NCI-H748 (cell line): ENCODE data around the gene C16orf78.
A peak's percentile ranks its signal among the peaks of the same experiment; 100 is the strongest.

ENCODE experiments used
- DNase-seq: peaks from one replicate; lab custom pipeline; 2025; ENCODE audit not compliant: unreplicated experiment; lab: John Stamatoyannopoulos, UW

The C16orf78 gene

DNA sequence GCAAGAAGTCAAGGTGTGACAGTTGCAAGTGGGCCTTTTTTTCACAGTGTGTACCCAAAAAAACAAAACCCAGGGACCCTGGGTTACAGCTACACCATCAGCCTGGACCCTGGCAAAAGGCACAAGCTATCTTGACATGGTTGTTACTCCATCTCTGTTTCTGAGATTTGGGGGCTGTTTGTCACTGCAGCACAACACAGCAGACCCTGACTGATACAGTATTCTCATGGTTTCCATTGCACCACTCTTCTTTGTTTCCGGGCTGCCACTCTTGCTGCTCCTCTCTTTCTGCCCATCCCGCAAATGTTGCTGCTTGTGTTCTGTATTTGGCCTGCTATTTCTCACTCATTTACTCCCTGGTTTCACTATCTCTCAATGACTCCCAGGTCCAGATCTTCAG lies 55.2 kb downstream of the C16orf78 start:
- DNase-seq, result no peak

- DNase-seq, result no peak
Measured at GRCh38 chr16:49431040-49431439, 57.4 kb downstream of the C16orf78 start.

- no peak for DNase-seq
Measured at GRCh38 chr16:49431591-49432290, 58.1 kb downstream of the C16orf78 start.

DNA sequence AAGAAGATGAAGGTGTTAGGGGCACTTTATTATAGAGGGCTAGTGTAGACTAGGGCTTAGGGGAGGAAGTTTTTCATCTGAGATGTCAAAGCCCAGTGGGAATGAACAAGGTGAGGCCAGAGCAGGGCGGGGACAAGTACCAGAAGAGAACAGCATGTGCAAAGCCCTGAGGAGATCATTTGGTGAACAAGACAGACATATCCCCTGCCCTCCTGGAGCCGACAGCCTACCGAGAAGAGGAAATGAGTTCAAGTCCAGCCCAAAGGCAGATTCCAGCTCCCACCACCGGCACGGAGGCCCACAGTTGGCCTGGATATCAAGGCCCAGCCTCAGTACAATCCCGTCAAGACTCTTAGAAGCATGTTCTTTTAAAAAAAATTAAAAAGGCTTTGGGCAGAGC lies 61.1 kb downstream of the C16orf78 start:
- no peak for DNase-seq

GRCh38 chr16:49436181-49436580 lies 62.6 kb downstream of the C16orf78 start:
- no peak for DNase-seq

DNA sequence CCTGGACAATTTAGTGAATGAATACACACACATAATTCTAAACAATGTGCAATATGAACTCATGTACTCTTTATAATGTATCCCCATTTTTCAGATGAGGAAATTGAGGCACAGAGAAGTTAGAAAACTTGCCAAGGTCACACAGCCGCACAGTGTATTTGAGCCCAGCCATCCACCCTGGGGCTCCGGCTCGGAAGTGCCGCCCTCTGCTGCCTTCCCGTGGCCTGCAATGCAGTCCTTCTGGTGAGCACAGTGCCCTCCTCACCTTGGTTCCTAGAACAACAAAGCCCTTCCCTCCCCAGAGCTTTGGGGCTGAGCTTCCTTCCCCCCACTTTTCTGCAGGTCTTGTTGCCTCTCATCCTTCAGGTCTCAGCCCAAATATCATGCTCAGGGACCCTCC lies 63.7 kb downstream of the C16orf78 start:
- no peak for DNase-seq

DNA sequence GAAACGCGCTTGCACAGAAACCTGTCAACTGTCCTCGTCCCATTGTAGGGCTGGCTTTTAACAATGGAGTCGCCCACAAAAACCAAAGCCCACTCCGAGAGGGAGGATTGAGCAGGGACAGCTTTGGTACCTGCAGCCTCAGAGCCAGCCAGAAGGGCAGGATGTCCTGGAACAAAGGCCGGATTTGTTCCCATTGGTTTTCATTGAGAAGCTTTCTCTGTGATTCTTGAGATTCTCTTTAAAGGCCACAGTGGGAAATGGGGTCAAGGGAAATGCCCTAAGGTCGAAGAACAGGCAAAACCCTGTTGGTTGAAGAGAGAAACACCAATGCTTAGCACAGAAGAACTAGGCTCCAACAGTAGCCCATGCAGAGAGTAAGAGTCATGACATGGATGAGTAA lies 65.4 kb downstream of the C16orf78 start:
- DNase-seq, result no peak

GRCh38 chr16:49439676-49440075 lies 66.1 kb downstream of the C16orf78 start:
- DNase-seq, result no peak

DNA sequence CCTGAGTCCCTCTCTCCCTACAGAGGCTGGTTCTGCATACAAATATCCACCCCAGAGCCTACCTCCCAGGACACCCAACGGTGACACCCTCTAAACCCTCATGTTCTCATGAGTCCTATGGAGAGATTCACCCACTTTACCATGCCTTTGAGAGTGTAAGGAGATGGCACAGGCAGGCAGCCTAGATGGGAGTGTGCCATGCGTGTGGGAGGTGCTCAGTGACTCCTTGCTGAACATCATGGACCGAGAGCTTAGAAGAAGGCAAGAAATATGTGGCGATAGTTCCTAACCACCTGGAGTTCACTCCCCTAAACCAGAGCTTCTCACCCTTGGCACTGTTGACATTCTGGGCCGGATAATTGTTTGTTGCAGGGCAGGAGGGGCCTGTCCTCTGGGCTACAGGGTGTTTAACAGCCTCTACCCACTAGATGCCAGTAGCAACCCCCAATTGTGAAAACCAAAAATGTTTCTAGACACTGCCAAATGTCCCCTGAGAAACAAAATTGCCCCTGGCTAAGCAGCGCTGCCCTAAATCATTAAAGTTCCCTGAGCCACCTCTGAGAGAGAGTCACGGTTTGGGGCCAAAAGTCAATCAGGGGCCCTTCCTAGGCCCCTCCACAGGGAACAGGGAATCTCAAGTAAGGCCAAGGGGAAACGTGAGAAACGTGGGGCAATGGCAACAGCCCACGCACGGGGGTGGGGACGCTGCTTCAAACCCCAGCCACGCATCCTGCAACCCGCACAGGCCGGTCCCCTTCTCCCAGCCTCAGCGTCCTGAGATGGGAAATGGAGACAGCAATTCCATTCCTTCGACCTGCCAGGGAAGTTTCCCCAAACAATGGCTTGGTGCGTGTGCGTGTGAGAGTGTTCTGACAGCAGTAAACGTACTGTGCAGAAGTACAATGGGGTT lies 66.8 kb downstream of the C16orf78 start:
- no peak for DNase-seq

GRCh38 chr16:49441366-49441780 lies 67.8 kb downstream of the C16orf78 start:
- DNase-seq, result peak; percentile 50

DNA sequence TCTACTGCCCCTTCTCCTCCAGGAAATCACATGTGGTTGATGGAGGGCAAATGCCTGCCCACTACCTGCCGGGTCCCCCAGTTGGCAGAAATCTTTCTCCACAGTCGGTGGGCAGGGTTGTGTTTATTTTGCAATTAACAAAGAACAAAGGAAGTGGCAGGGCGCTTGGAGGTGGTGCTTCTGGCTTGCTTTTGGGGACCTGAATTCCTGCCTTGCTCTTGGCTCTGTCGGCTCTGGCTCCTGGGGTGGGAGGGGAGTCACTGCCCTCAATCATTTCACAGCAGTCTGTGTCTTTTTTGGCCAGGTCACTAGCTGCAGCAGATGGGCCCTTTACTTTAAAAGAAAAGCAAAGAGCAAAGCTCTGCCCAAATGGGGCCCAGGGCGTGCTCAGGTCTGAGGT lies 69.2 kb downstream of the C16orf78 start:
- peak; percentile 73 for DNase-seq

GRCh38 chr16:49443576-49443975 lies 70.0 kb downstream of the C16orf78 start:
- DNase-seq, result no peak

GRCh38 chr16:49446805-49447204 lies 73.2 kb downstream of the C16orf78 start:
- no peak for DNase-seq
